ENCODE results near the gene CAST.

Gene CAST

GRCh38 chr5:96733771-96734500, 71.8 kb downstream of the CAST start:
- TF ChIP-seq, protein P1, sequence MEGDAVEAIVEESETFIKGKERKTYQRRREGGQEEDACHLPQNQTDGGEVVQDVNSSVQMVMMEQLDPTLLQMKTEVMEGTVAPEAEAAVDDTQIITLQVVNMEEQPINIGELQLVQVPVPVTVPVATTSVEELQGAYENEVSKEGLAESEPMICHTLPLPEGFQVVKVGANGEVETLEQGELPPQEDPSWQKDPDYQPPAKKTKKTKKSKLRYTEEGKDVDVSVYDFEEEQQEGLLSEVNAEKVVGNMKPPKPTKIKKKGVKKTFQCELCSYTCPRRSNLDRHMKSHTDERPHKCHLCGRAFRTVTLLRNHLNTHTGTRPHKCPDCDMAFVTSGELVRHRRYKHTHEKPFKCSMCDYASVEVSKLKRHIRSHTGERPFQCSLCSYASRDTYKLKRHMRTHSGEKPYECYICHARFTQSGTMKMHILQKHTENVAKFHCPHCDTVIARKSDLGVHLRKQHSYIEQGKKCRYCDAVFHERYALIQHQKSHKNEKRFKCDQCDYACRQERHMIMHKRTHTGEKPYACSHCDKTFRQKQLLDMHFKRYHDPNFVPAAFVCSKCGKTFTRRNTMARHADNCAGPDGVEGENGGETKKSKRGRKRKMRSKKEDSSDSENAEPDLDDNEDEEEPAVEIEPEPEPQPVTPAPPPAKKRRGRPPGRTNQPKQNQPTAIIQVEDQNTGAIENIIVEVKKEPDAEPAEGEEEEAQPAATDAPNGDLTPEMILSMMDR (IDR thresholded peaks at IDR 0.05; ENCODE audit: extremely low read depth, insufficient read depth, missing control alignments), result no peak
- in situ Hi-C loops (cut with MboI; ENCODE audit: low pct_unique_long_range_greater_than_20kb, low sequenced_read_pairs, unreplicated experiment), result no loop called here
- DNase-seq (ENCODE audit: low spot score), result no peak

- no peak for DNase-seq (ENCODE audit: low spot score)
- TF ChIP-seq, protein P1 (IDR thresholded peaks at IDR 0.05; ENCODE audit: extremely low read depth, insufficient read depth, missing control alignments), result no peak
- in situ Hi-C loops (cut with MboI; ENCODE audit: low pct_unique_long_range_greater_than_20kb, low sequenced_read_pairs, unreplicated experiment), result no loop called here
Observed at GRCh38 chr5:96734871-96735325, 72.7 kb downstream of the CAST start.

DNA sequence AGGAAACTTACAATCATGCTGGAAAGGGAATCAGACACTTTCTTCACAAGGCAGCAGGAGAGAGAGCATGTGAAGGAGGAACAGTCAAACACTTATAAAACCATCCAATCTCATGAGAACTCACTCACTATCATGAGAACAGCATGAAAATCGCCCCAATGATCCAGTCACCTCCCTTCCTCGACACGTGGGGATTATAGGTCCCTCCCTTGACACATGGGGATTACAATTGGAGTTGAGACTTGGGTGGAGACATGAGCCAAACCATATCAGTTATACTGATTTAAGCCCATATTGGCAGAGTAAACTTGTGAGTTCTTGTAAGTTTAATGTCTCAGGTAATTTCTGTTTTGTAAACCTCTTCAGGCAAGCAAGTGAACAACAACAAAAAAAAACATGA, 74.8 kb downstream of the CAST start:
- in situ Hi-C loops (cut with MboI; ENCODE audit: low pct_unique_long_range_greater_than_20kb, low sequenced_read_pairs, unreplicated experiment), result no loop called here
- TF ChIP-seq, protein P1 (IDR thresholded peaks at IDR 0.05; ENCODE audit: extremely low read depth, insufficient read depth, missing control alignments), result no peak

DNA sequence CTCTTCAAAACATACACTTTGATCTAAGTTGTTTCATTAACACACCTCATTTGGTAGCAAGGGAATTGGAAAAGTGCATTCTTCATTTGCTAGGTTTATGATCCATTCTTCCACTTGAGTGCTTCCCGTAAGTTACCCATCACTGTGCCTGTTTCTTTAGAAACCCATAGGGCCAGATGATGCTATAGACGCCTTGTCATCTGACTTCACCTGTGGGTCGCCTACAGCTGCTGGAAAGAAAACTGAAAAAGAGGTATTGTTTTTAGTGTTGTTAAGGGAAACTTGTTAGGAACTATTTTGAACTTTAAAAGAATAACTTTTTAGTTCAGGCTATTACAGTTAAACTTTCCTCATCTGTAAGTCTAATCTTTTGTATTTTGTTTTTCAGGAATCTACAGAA, 78.9 kb downstream of the CAST start:
- TF ChIP-seq, protein P1 (IDR thresholded peaks at IDR 0.05; ENCODE audit: extremely low read depth, insufficient read depth, missing control alignments), result no peak
- in situ Hi-C loops (cut with MboI; ENCODE audit: low pct_unique_long_range_greater_than_20kb, low sequenced_read_pairs, unreplicated experiment), result loop anchor here (10.0 kb wide), 1 partner anchor 424 kb away; no protein-coding TSS in a partner anchor
- no peak for DNase-seq (ENCODE audit: low spot score)

More for the DNA sequence above, 74.8 kb downstream of the CAST start:
- DNase-seq (ENCODE audit: low spot score), result no peak

DNA sequence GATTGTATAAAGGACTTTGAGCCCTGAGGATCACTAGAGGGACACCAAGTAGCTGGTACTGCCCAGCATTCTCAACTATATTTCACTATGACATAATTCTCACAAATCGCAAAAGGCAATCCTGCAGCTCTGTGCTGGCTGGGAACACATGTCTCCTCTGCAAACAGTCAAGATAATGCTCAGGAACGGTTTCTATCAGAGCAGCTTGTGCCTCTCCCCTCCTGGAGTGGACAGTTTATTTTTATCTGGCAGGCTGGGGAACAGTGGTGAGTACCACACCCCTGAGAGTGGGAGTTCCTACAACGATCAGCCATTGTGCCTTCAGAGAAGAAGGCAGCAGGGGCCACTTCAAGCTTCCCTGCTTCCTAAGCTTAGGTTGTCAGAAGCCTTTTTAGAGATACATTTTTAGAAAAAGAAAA, 79.7 kb downstream of the CAST start:
- no peak for DNase-seq (ENCODE audit: low spot score)
- in situ Hi-C loops (cut with MboI; ENCODE audit: low pct_unique_long_range_greater_than_20kb, low sequenced_read_pairs, unreplicated experiment), result loop anchor here (10.0 kb wide), 1 partner anchor 423 kb away; no protein-coding TSS in a partner anchor
- TF ChIP-seq, protein P1 (IDR thresholded peaks at IDR 0.05; ENCODE audit: extremely low read depth, insufficient read depth, missing control alignments), result no peak

DNA sequence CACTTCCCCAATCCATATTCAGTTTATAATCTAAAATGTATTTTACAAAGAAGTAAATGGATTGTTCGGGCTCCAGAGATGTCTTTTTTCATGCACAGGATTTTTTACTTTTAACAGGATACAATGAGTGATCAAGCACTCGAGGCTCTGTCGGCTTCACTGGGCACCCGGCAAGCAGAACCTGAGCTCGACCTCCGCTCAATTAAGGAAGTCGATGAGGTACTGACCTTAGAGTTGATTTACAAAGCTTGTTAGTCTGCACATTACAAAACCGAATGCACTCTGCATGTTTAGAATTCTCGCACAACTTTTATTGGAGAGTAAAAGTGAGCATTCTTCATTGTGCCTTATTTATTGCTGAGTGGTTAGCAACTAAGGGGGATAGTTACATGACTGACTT, 80.4 kb downstream of the CAST start:
- in situ Hi-C loops (cut with MboI; ENCODE audit: low pct_unique_long_range_greater_than_20kb, low sequenced_read_pairs, unreplicated experiment), result loop anchor here (10.0 kb wide), 1 partner anchor 422 kb away; no protein-coding TSS in a partner anchor
- no peak for DNase-seq (ENCODE audit: low spot score)
- TF ChIP-seq, protein P1 (IDR thresholded peaks at IDR 0.05; ENCODE audit: extremely low read depth, insufficient read depth, missing control alignments), result no peak

All from GM13977 (cell line).